Measurements from ENCODE around the gene LMO7.

DNA sequence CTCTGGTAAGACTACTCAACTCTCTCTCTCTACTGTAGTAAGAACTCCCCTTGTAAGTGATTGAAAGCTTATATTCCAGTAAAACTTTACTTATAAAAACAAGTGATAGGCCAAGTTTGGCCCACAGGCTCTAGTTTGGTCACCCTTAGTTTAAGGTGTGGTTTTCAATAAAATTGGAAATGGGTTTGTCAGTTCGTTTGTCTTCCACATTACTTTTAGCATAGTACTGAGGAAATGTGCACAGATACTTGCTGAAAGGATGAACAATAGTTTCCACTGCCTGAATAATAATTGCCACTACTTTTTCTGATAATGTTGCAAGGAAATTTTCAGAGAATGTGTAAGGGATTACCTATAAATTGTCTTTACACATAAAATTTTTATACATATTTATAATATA, 54.5 kb downstream of the LMO7 start:
- TF ChIP-seq ZNF274 (IDR thresholded peaks at IDR 0.05; ENCODE audit: low read depth, low read length) (no peak), YY1 (IDR thresholded peaks at IDR 0.05; ENCODE audit: insufficient read depth, insufficient read length) (no peak), SUZ12 (IDR thresholded peaks at IDR 0.05; ENCODE audit: extremely low read depth, insufficient read depth, insufficient read length) (no peak)

Data from NT2/D1 (cell line).